NOMO-1 (cell line): ENCODE results near the gene SIAH3.
"Not testable (repeated sequence)": the region's sequence is repeated elsewhere in the genome, so short reads cannot be mapped to it uniquely, and the experiment has no call there.

Experiments used
- DNase-seq, 2 experiments: peaks; one replicate each; lab custom pipeline; 2025; ENCODE audit not compliant: unreplicated experiment in 2 of 2; lab: John Stamatoyannopoulos, UW

Gene SIAH3

DNA sequence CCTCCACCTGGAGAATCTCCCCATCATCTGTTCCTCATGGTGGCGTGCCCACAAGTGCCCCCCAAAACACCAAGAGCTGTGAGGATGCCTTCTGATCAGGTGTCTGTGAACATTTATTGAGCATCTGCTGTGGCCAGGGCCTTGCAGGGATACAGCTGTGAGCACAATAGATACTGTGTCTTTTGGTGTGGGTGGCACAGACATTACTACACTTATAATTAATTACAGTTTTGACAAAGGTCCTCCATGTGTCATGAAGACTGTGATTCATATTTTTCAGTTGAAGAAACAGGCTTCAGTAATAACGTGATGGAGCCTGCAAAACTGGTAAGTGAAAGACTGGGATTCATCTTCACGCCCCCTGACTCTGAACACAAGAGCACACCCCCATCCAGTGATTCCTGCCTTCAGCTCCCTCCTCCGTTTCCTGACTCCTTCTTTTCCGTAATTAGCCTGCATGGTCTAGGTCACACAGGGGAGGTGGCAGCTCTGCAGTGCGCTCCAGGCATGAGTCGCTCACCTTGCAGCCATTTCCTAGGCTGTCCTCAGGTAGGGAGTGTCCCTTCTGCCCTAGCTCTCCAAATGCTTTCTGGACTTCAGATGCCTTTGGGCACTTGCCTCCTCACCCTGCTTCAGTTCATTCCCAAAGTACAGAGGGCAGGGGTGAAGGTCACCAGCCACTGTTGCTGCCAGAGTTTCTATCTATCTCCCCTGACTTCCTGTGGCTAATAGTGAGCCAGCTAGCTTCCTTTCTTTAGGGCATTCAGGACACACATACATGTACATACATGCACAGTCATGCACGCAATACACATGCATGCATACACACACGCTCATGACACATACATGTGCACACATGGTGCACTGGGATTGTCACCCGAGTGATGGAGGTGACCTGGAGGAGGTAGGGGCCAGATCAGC, 66.5 kb downstream of the SIAH3 start:
- no peak for DNase-seq

- no peak for DNase-seq
Measured at GRCh38 chr13:45783346-45784043, 68.1 kb downstream of the SIAH3 start.

- no peak for DNase-seq
Measured at GRCh38 chr13:45782327-45783045, 69.1 kb downstream of the SIAH3 start.

DNA sequence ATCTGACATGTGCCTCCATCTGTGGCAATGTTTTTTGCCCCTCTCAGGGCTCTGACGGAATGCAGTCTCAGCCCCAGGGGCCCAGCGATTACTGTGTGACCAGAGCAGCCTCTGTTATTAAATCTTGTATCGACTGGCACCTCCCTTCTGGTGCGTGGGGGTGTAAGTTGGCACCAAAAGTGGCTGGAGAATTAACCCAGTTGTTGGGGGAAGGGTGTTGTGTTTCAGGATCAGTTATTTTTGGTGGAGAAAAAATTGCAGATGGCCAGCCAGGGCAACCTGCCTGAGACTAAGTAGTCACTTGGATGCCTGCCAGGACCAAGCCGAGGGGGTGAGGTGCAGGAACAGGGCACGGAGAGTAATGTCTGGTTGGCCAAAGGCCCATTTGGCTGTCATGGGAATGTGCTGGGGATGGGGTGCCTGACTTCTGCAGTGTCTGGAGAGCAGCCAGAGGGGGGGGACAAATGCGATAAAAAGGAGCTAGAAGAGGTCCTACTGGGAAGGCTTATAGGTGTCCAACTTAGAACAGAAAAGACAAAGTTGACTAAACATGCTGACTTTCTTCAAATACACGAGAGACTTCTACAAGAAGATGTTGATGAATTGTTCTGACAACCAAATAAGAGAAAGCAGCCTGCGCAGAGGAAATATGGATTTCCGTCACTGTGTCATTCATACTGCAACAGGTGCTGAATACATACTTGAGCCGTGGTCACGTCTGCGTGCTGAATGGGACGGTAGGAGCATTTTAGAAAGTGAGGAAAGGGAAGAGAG, 69.8 kb downstream of the SIAH3 start:
- DNase-seq = no peak

DNA sequence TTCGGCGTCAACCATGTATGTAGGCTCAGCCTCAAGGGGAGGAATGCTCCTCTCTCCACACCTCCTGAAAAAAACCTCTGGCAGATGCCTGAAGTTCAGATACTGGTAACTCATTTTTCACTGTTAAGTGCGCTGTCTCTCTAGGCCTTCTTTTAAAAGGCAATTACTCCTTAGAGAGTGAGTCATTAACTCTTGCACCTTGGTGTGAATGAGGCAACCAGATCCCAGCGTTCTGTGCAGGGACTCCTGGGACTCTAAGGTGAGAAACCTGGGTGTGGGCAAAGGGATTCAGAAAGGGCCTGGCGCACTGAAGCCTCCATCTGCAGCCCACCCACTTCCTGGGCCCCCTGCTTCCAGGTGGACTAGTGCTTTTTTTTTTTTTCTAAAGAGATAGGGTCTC, 71.7 kb downstream of the SIAH3 start:
- DNase-seq = no peak

DNA sequence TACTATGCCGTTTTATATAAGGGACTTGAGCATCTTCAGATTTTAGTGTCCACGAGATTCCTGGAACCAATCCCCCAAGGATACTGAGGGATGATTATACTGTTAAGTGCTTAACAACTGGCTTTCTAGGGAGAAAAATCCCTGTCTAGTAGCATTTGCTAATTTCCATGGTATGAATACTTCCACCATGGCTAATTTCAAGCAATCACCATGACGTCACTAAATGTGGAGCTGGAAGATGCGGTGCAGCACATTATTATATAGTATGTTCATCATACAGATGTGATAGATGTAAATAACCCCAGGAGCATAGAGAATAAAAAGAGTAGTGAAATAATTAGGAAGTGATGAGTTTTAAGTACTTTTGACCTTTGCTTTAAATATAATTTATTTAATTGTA, 72.7 kb downstream of the SIAH3 start:
- DNase-seq = no peak

- DNase-seq = no peak
Measured at GRCh38 chr13:45776748-45777147, 74.8 kb downstream of the SIAH3 start.

DNA sequence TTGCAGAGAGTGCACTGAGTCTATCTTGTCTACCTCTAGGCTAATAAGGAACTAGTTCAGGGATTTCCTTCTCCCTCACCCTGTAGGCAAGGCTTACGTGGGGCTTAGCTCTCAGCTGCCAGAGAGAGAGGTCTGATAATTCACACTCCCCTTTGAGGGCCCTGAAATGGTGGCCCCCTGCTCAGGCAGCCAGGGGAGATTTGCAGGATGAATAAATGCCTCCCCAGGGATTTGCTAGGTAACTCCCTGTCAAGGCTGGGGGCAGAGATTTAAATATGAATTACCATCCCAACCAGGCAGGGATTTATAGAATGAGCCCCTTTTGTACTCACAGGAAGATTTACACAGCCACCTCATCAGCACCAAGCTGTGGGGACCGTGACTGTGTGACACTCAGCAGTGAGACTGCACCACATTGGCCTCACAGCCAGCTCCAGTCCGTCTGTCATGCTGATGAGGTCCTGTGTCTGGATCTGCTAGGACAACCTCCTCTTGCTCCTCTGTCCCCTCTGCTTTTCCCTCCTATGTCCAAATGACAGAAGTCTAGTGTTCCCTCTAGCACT, 76.1 kb downstream of the SIAH3 start:
- no peak for DNase-seq

- DNase-seq = no peak
Measured at GRCh38 chr13:45773944-45774343, 77.6 kb downstream of the SIAH3 start.

DNA sequence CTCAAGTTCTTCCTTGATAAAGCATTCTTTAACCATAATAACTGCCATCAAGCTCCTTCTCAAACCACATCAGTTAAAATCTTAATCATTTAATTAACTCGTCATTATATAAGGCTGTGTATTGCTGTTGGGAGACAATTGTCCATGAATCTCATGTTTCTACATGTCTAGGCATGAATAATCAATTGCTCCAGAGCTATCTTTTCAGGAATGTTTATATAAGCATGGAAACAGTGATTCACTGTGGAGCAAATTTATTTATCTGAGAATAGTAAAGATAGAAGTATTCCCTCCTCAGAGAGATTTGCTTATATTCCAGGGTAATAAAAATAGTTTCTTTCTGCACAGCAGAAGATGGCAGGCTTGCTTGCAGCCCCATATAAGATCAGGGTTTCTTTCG, 78.3 kb downstream of the SIAH3 start:
- no peak for DNase-seq

- DNase-seq = no peak
Measured at GRCh38 chr13:45770886-45771285, 80.7 kb downstream of the SIAH3 start.

- DNase-seq = peak; percentile 78 to 90
Measured at GRCh38 chr13:45768656-45769479, 82.7 kb downstream of the SIAH3 start.

GRCh38 chr13:45765464-45765863, 86.1 kb downstream of the SIAH3 start:
- DNase-seq = no peak

GRCh38 chr13:45763419-45763818, 88.1 kb downstream of the SIAH3 start:
- DNase-seq = no peak

DNA sequence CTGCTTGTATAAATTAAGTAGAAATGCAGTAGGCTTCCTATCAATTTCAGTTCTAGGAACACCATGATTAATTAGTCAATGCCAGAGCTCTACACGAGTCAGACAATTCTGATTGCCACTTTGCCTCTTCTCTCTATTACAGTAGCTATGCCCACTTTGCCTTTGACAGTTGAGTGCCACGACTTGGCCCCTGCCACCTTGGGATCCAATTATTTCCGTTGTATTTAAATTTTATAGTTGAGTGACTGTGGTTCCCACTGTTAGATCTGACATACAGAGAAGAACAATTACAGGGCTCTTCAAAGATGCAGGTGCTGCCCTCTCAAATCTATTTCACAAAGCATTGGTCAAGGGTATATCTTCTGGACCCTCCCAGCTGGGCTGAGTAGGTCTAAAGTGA, 94.0 kb downstream of the SIAH3 start:
- DNase-seq = not testable (repeated sequence)

DNA sequence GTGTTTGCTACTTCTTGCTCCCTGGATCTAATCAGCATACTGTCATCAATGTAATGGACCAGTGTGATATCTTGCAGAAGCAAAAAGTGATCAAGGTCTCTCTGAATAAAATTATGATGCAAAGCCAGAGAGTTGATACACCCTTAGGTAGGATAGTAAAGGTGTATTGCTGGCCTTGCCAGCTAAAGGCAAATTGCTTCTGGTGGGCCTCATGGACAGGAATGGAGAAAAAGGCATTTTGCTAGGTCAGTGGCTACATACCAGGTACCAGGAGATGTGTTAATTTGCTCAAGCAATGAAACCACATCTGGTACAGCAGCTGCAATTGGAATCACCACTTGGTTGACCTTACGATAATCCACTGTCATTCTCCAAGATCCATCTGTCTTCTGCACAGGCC, 95.1 kb downstream of the SIAH3 start:
- not testable (repeated sequence) for DNase-seq

DNA sequence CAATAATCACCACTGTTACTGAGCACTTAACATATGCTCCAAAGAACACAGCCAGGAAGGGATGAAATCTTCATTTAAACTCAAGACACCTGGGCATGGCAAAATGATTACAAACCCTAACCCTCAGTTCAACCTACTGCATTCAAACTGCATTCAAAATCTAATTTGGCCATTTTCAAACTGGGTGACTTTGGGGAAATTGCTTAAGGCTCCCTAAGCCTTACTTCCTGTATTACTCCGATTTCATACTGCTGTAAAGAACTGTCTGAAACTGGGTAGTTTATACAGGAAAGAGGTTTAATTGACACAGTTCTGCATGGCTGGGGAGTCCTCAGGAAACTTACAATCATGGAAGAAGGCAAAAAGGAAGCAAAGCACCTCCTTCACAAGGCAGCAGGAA, 99.0 kb downstream of the SIAH3 start:
- DNase-seq = peak; percentile 34 to 73

- no peak for DNase-seq
Measured at GRCh38 chr13:45751885-45752284, 99.7 kb downstream of the SIAH3 start.

DNA sequence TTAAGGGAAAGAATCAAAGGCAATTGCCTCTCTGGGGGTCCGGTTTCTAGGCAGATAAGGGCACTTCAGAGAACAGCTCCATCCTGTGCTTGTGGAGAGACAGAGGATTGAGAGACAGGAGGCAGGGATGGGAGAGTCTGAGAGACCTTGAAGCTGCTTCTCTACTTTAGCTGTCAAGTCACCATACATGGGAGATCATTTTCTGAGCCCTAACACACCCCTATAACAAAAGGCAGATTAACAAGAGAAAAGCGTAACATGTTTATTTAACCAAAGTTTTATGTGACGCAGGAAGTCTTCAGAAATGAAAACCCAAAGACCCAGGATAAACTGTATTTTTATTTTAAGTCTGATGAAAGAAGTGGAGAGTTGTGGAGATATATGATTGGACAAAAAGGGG, 101.0 kb downstream of the SIAH3 start:
- DNase-seq = no peak
